ENCODE results near the gene KIF5C. TPM values are rescaled to one million over a fixed set of nuclear protein-coding genes. Genes with fewer than 3 reads are reported as not detected.
"Not testable (repeated sequence)": the region's sequence is repeated elsewhere in the genome, so short reads cannot be mapped to it uniquely, and the experiment has no call there.

Gene KIF5C
- total and polyA plus RNA-seq, 2 of the 13 experiments (the other 11 are each of a cell fraction or from before 2014, with no cell fraction given) = 0.15 to 0.20 TPM

DNA sequence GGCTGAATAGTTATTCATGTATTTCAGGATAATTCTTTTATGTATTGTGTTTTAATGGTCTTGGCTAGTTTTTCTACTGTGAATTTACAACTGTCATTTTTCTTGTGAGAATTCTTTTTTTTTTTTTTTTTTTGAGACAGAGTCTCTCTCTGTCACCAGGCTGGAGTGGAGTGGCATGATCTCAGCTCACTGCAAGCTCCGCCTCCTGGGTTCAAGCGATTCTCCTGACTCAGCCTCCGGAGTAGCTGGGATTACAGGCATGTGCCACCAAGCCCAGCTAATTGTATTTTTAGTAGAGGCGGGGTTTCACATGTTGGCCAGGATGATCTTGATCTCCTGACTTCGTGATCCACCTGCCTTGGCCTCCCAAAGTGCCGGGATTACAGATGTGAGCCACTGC is 12.5 kb upstream of the KIF5C start:
- Histone ChIP-seq H3K27me3 (ENCODE audit: control insufficient read depth in 1 of 2, insufficient read depth in 2 of 2, low read length in 2 of 2) (peaks cover 0 to 12% of the 10 kb centered on the region in 2 experiments; a peak in 3 of 5 replicates), H3K4me1 (ENCODE audit: insufficient read depth, low read length) (0 out of 2 replicates have a peak, but pooled peaks cover 10% of the 10 kb centered on the region)
- H3K79me2 ChIP-seq (ENCODE audit: insufficient read depth, low read length); H3K36me3 ChIP-seq (replicated peaks in 1 of 2; ENCODE audit: control insufficient read depth in 1 of 2, insufficient read depth in 2 of 2, low read length in 2 of 2); POLR2A ChIA-PET; H3K9me3 ChIP-seq (ENCODE audit: low read length); H3K4me2 ChIP-seq (ENCODE audit: low read depth, low read length); ATAC-seq; BruUV-seq (replicated peaks); H3K27ac ChIP-seq (ENCODE audit: extremely low read length, insufficient read depth, low read length); H4K20me1 ChIP-seq (ENCODE audit: insufficient read depth, low read length); H3K9ac ChIP-seq (ENCODE audit: insufficient read depth, low read depth, low read length); DNase-seq (ENCODE audit: low spot score); intact Hi-C loops (cut with micrococcal nuclease; ENCODE audit: unreplicated experiment); FAIRE-seq; H3K4me3 ChIP-seq (replicated peaks in 1 of 3; ENCODE audit: insufficient read depth in 1 of 3, low read depth in 2 of 3, low read length in 3 of 3); H2AFZ ChIP-seq (ENCODE audit: low read length); CTCF ChIA-PET (ENCODE audit: low intra/inter-chr PET ratio, low total read pairs); in situ Hi-C loops (cut with HindIII; ENCODE audit: extremely low pct_ligation_motif_present, low pct_unique_long_range_greater_than_20kb): not testable (repeated sequence)
- 38% methylated on average over 6 of the region's 6 CpGs for WGBS (ENCODE audit: low lambda C conversion rate)

DNA sequence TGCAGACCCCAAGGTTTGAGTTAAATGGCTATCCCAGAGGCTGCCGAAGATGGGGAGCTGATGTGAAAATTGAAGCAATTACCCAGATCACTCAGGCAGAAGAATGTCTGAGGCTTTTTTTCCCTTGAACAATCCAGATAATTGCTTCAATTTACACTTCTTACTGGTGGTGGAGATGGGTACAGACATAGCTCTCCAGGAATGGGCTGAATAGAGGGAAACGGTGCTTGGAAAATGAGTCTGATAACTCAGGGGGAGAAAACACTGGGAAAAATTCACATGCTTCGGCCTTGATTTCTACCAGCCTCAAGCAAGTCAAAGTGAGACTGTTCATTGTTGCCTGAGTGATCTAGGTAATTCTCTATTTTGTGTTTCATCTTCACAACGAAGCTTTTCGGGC is 9.5 kb upstream of the KIF5C start:
- no peak overlapping the region for H3K27ac ChIP-seq (ENCODE audit: extremely low read length, insufficient read depth, low read length)
- H3K4me1 ChIP-seq (ENCODE audit: insufficient read depth, low read length) = 0 out of 2 replicates have a peak, but pooled peaks cover 10% of the 10 kb centered on the region
- ChIA-PET CTCF (ENCODE audit: low intra/inter-chr PET ratio, low total read pairs) (no interaction called here), POLR2A (no interaction called here)
- peaks cover 0 to 18% of the 10 kb centered on the region in 2 experiments; a peak in 3 of 5 replicates for H3K27me3 ChIP-seq (ENCODE audit: control insufficient read depth in 1 of 2, insufficient read depth in 2 of 2, low read length in 2 of 2)
- in situ Hi-C loops (cut with HindIII; ENCODE audit: extremely low pct_ligation_motif_present, low pct_unique_long_range_greater_than_20kb) = no loop called here
- no peak overlapping the region for H3K9ac ChIP-seq (ENCODE audit: insufficient read depth, low read depth, low read length)
- no peaks in the 10 kb centered on the region for H3K9me3 ChIP-seq (ENCODE audit: low read length)
- no peaks in the 10 kb centered on the region for H3K79me2 ChIP-seq (ENCODE audit: insufficient read depth, low read length)
- no peak for DNase-seq (ENCODE audit: low spot score)
- no peak for ATAC-seq
- no peak for FAIRE-seq
- H2AFZ ChIP-seq (ENCODE audit: low read length) = no peak overlapping the region
- 51% methylated on average over 5 of the region's 5 CpGs for WGBS (ENCODE audit: low lambda C conversion rate)
- intact Hi-C loops (cut with micrococcal nuclease; ENCODE audit: unreplicated experiment) = no loop called here
- no TSS peak for BruUV-seq (replicated peaks)
- no peaks in the 10 kb centered on the region for H3K36me3 ChIP-seq (replicated peaks in 1 of 2; ENCODE audit: control insufficient read depth in 1 of 2, insufficient read depth in 2 of 2, low read length in 2 of 2)
- no peak overlapping the region for H3K4me3 ChIP-seq (replicated peaks in 1 of 3; ENCODE audit: insufficient read depth in 1 of 3, low read depth in 2 of 3, low read length in 3 of 3)
- no peaks in the 10 kb centered on the region for H4K20me1 ChIP-seq (ENCODE audit: insufficient read depth, low read length)
- H3K4me2 ChIP-seq (ENCODE audit: low read depth, low read length) = no peak overlapping the region
- TF ChIP-seq MAZ (IDR thresholded peaks at IDR 0.05; ENCODE audit: borderline replicate concordance, low read depth, low read length) = no peak
- TF ChIP-seq MAZ (CRISPR knock-in tag; IDR thresholded peaks at IDR 0.05; ENCODE audit: low read depth) = no peak
- no peak for TF ChIP-seq ZNF558 (CRISPR knock-in tag; IDR thresholded peaks at IDR 0.05; ENCODE audit: borderline replicate concordance)
- no peak for TF ChIP-seq PHF20 (CRISPR knock-in tag; IDR thresholded peaks at IDR 0.05)
- no peak for TF ChIP-seq ZNF773 (CRISPR knock-in tag; IDR thresholded peaks at IDR 0.05; ENCODE audit: borderline replicate concordance)
- TF ChIP-seq, protein P1, sequence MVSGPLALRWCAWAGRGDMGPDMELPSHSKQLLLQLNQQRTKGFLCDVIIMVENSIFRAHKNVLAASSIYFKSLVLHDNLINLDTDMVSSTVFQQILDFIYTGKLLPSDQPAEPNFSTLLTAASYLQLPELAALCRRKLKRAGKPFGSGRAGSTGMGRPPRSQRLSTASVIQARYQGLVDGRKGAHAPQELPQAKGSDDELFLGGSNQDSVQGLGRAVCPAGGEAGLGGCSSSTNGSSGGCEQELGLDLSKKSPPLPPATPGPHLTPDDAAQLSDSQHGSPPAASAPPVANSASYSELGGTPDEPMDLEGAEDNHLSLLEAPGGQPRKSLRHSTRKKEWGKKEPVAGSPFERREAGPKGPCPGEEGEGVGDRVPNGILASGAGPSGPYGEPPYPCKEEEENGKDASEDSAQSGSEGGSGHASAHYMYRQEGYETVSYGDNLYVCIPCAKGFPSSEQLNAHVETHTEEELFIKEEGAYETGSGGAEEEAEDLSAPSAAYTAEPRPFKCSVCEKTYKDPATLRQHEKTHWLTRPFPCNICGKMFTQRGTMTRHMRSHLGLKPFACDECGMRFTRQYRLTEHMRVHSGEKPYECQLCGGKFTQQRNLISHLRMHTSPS (CRISPR knock-in tag; IDR thresholded peaks at IDR 0.05; ENCODE audit: low read depth) = no peak
- TF ChIP-seq, protein P2, sequence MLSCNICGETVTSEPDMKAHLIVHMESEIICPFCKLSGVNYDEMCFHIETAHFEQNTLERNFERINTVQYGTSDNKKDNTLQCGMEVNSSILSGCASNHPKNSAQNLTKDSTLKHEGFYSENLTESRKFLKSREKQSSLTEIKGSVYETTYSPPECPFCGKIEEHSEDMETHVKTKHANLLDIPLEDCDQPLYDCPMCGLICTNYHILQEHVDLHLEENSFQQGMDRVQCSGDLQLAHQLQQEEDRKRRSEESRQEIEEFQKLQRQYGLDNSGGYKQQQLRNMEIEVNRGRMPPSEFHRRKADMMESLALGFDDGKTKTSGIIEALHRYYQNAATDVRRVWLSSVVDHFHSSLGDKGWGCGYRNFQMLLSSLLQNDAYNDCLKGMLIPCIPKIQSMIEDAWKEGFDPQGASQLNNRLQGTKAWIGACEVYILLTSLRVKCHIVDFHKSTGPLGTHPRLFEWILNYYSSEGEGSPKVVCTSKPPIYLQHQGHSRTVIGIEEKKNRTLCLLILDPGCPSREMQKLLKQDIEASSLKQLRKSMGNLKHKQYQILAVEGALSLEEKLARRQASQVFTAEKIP (CRISPR knock-in tag; IDR thresholded peaks at IDR 0.05; ENCODE audit: borderline replicate concordance) = no peak
- no peak for TF ChIP-seq KLF16 (CRISPR knock-in tag; IDR thresholded peaks at IDR 0.05)
- TF ChIP-seq, protein P3, sequence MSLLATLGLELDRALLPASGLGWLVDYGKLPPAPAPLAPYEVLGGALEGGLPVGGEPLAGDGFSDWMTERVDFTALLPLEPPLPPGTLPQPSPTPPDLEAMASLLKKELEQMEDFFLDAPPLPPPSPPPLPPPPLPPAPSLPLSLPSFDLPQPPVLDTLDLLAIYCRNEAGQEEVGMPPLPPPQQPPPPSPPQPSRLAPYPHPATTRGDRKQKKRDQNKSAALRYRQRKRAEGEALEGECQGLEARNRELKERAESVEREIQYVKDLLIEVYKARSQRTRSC (CRISPR knock-in tag; IDR thresholded peaks at IDR 0.05; ENCODE audit: low read depth) = no peak
- TF ChIP-seq ZNF547 (CRISPR knock-in tag; IDR thresholded peaks at IDR 0.05) = no peak
